Forelimb muscle (tissue), 1 donor: Measurements from ENCODE around the gene GTF2H1. TPM values are rescaled to one million over a fixed set of nuclear protein-coding genes. Genes with fewer than 3 reads are reported as not detected.

Experiments used
- polyA plus RNA-seq: library from polyadenylated mRNA; unstranded; fragments of 120-200 nt; gene quantifications from one replicate; pipeline ENCODE4 v1.2.1, GENCODE V29; 2013; ENCODE audit not compliant: insufficient read length

GTF2H1 gene
- polyA plus RNA-seq, 1 donor: 35.7 TPM

Other genes starting within 250 kb of the GTF2H1 start
- gene SAAL1, start 216.5 kb upstream of the GTF2H1 start, polyA plus RNA-seq: 16.7 TPM
- gene MRGPRX3, start 190.0 kb upstream of the GTF2H1 start, polyA plus RNA-seq: not detected
- gene MRGPRX4, start 149.7 kb upstream of the GTF2H1 start, polyA plus RNA-seq: not detected
- gene SAA4, start 85.8 kb upstream of the GTF2H1 start, polyA plus RNA-seq: not detected
- gene SAA2, start 73.9 kb upstream of the GTF2H1 start, polyA plus RNA-seq: not detected
- not detected for gene SAA1, start 56.3 kb upstream of the GTF2H1 start, polyA plus RNA-seq
- gene HPS5, start 427 bp upstream of the GTF2H1 start, polyA plus RNA-seq: 11.1 TPM
- 639 TPM for gene LDHA, start 72.0 kb downstream of the GTF2H1 start, polyA plus RNA-seq
- gene LDHC, start 89.8 kb downstream of the GTF2H1 start, polyA plus RNA-seq: not detected
- gene LDHAL6A, start 133.3 kb downstream of the GTF2H1 start, polyA plus RNA-seq: 0.14 TPM
- gene TSG101, start 204.4 kb downstream of the GTF2H1 start, polyA plus RNA-seq: 101 TPM